HUES6 (cell line): Measurements from ENCODE around the gene ABCA7.

ENCODE experiments used
- H3K27ac ChIP-seq: 2 replicates; pipeline ENCODE4 v1.7.0; 2013; ENCODE audit warnings: low read depth, mild to moderate bottlenecking, low read length, inconsistent platforms
- H3K27me3 ChIP-seq: 2 replicates; pipeline ENCODE4 v1.6.1; 2013; ENCODE audit warnings: low read length; ENCODE audit not compliant: control insufficient read depth, insufficient read depth
- H3K36me3 ChIP-seq: 2 replicates; pipeline ENCODE4 v1.6.1; 2013; ENCODE audit warnings: low read length; ENCODE audit not compliant: control insufficient read depth, insufficient read depth
- H3K4me1 ChIP-seq: 2 replicates; pipeline ENCODE4 v1.6.1; 2013; ENCODE audit warnings: low read length; ENCODE audit not compliant: control insufficient read depth, insufficient read depth
- H3K4me3 ChIP-seq: 2 replicates; pipeline ENCODE4 v1.5.1; 2013; ENCODE audit warnings: low read depth, low read length
- H3K9ac ChIP-seq: one replicate; pipeline ENCODE4 v1.6.1; 2013; ENCODE audit warnings: mild to moderate bottlenecking, low read length
- H3K9me3 ChIP-seq: 2 replicates; pipeline ENCODE4 v1.6.1; 2013; ENCODE audit warnings: low read depth, low read length; ENCODE audit not compliant: control insufficient read depth, insufficient read depth

The ABCA7 gene

GRCh38 chr19:1106841-1107660, 67.1 kb downstream of the ABCA7 start:
- Histone ChIP-seq H3K27me3 (no peaks in the 10 kb centered on the region), H3K4me3 (no peak overlapping the region), H3K36me3 (peaks cover 41% of the 10 kb centered on the region), H3K4me1 (peaks cover 11% of the 10 kb centered on the region), H3K27ac (no peak overlapping the region), H3K9me3 (no peaks in the 10 kb centered on the region), H3K9ac (no peak overlapping the region)

GRCh38 chr19:1107661-1108261, 67.9 kb downstream of the ABCA7 start:
- H3K9me3 ChIP-seq, result no peaks in the 10 kb centered on the region
- H3K36me3 ChIP-seq, result peaks cover 41% of the 10 kb centered on the region
- peaks cover 10% of the 10 kb centered on the region for H3K4me1 ChIP-seq
- H3K27ac ChIP-seq, result no peak overlapping the region
- H3K27me3 ChIP-seq, result no peaks in the 10 kb centered on the region
- no peak overlapping the region for H3K4me3 ChIP-seq
- H3K9ac ChIP-seq, result no peak overlapping the region

GRCh38 chr19:1108291-1109031, 68.6 kb downstream of the ABCA7 start:
- Histone ChIP-seq H3K9ac (no peak overlapping the region), H3K36me3 (peaks cover 41% of the 10 kb centered on the region), H3K27ac (no peak overlapping the region), H3K4me3 (no peak overlapping the region), H3K4me1 (peaks cover 11% of the 10 kb centered on the region), H3K9me3 (no peaks in the 10 kb centered on the region), H3K27me3 (no peaks in the 10 kb centered on the region)

- Histone ChIP-seq H3K36me3 (peaks cover 46% of the 10 kb centered on the region), H3K4me3 (no peak overlapping the region), H3K9ac (no peak overlapping the region), H3K27ac (no peak overlapping the region), H3K27me3 (no peaks in the 10 kb centered on the region), H3K4me1 (peaks cover 17% of the 10 kb centered on the region), H3K9me3 (no peaks in the 10 kb centered on the region)
Measured at GRCh38 chr19:1109032-1109551, 69.2 kb downstream of the ABCA7 start.

GRCh38 chr19:1109697-1110671, 70.1 kb downstream of the ABCA7 start:
- Histone ChIP-seq H3K9ac (no peak overlapping the region), H3K36me3 (peaks cover 50% of the 10 kb centered on the region), H3K27me3 (no peaks in the 10 kb centered on the region), H3K27ac (no peak overlapping the region), H3K9me3 (no peaks in the 10 kb centered on the region), H3K4me1 (peaks cover 17% of the 10 kb centered on the region), H3K4me3 (no peak overlapping the region)

- H3K4me3 ChIP-seq, result no peak overlapping the region
- peaks cover 17% of the 10 kb centered on the region for H3K4me1 ChIP-seq
- H3K9me3 ChIP-seq, result no peaks in the 10 kb centered on the region
- no peaks in the 10 kb centered on the region for H3K27me3 ChIP-seq
- H3K27ac ChIP-seq, result no peak overlapping the region
- H3K9ac ChIP-seq, result no peak overlapping the region
- peaks cover 53% of the 10 kb centered on the region for H3K36me3 ChIP-seq
Measured at GRCh38 chr19:1110809-1111640, 71.1 kb downstream of the ABCA7 start.

- Histone ChIP-seq H3K36me3 (peaks cover 52% of the 10 kb centered on the region), H3K9me3 (no peaks in the 10 kb centered on the region), H3K27me3 (no peaks in the 10 kb centered on the region), H3K27ac (no peak overlapping the region), H3K9ac (no peak overlapping the region), H3K4me1 (peaks cover 17% of the 10 kb centered on the region), H3K4me3 (no peak overlapping the region)
Measured at GRCh38 chr19:1111641-1112267, 71.8 kb downstream of the ABCA7 start.

- no peaks in the 10 kb centered on the region for H3K9me3 ChIP-seq
- no peak overlapping the region for H3K4me3 ChIP-seq
- H3K4me1 ChIP-seq, result peaks cover 23% of the 10 kb centered on the region
- H3K9ac ChIP-seq, result peak overlapping the region; percentile 3
- H3K27ac ChIP-seq, result no peak overlapping the region
- H3K36me3 ChIP-seq, result peaks cover 48% of the 10 kb centered on the region
- H3K27me3 ChIP-seq, result no peaks in the 10 kb centered on the region
Measured at GRCh38 chr19:1112268-1113029, 72.5 kb downstream of the ABCA7 start.
